RPMI8226 (cell line): ENCODE measurements around the gene MARS1.
"Not testable (repeated sequence)": the region's sequence is repeated elsewhere in the genome, so short reads cannot be mapped to it uniquely, and the experiment has no call there.

Experiments
- DNase-seq: peaks from one replicate; pipeline ENCODE4 v3.0.0-alpha.2; 2015

Gene MARS1

DNA sequence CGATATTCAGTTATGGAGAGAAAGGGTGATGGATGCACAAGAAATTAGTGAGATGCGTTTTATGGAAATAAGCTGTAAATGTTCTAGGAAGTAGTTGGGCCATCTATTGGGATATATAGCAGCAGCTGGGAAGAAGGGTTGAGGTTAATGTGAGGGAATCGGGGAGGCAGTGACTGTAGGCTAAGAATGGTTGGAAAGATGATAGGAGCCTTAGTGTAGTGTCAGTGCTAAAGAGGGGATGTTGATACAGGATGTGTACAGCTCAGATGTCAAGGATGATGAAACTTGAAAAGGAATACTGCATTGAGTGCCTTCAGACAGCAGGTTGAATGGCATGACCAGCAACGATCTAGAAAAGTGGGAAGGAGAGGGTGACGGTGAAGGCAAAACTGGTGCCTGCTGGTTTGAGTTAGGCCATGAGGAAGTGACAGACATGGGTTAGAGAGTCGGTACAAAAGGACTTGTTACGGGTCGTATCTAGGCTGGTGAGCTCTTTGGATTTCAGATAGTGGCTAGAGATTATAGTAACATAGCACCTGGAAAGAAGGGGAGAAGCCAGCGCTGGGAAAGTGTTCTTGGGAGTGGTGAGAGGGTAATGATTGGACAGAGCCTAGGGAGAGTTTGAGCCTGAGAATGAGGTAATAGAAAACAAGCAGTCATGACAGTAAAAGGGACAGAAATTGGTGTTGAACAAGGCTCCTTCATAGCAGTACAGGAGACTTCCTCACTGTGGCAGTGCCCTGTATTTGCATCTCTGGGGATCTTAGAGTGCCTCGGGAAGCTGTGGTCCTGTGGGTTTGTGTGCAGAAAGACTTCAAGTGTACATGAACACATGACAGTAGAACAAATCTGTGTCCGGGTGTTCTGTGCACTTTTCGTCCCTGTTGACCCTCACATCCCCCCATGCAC, 9.6 kb downstream of the MARS1 start:
- no peak for DNase-seq

DNA sequence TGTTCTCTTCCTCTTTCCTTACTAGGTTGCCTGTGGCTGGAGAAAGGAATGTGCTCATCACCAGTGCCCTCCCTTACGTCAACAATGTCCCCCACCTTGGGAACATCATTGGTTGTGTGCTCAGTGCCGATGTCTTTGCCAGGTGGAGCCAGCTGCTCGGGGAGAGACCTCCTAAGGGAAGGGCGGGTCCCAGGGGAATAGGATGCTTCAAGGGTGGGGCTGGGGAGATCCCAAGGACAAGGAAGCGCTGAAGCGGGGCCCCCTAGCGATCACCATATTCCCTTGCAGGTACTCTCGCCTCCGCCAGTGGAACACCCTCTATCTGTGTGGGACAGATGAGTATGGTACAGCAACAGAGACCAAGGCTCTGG, 10.2 kb downstream of the MARS1 start:
- no peak for DNase-seq

DNA sequence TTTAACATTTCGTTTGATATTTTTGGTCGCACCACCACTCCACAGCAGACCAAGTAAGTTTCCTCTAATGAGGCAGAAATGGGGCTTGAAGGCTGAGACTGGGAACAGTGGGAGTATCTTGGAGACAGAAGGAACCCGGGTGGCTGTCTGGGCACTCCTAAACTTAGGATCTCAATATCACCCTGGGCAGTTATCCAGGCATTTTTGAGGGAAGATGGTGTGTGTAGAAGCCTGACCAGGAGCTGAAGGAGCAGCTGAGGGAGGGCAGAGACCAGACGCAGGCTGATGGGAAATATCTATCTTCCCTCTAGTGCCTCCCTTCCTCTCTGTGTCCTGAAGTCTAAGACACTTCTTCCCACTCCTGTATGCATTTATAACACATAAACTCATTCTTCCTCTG, 10.7 kb downstream of the MARS1 start:
- DNase-seq: no peak

DNA sequence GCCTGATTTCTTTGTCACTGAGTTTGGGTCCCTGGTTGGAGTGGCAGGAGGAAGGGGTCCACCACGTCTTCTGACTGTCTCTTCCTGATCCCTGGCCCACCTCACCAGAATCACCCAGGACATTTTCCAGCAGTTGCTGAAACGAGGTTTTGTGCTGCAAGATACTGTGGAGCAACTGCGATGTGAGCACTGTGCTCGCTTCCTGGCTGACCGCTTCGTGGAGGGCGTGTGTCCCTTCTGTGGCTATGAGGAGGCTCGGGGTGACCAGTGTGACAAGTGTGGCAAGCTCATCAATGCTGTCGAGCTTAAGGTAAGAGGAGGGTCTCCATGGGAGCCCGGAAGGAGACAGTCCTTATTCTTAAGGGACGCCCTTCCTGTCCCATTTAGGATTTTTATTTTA, 12.3 kb downstream of the MARS1 start:
- DNase-seq: no peak

DNA sequence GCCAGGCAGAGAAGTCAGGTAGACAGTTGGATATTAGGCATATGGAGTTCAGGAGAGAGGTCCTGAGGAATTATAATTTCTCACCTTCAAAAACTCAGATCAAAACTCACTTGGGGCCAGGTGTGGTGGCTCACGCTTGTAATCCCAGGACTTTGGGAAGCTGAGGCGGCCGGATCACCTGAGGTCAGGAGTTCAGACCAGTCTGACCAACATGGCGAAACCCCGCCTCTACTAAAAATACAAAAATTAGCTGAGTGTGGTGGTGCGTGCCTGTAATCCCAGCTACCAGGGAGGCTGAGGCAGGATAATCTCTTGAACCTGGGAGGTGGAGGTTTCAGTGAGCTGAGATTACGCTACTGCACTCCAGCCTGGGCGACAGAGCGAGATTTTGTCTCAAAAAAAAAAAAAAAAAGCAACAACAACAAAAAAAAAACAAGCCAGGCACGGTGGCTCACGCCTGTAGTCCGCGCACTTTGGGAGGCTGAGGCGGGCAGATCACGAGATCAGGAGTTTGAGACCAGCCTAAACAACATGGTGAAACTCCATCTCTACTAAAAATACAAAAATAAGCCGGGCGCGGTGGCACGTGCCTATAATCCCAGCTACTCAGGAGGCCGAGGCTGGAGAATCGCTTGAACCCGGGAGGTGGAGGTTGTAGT, 14.6 kb downstream of the MARS1 start:
- not testable (repeated sequence) for DNase-seq

DNA sequence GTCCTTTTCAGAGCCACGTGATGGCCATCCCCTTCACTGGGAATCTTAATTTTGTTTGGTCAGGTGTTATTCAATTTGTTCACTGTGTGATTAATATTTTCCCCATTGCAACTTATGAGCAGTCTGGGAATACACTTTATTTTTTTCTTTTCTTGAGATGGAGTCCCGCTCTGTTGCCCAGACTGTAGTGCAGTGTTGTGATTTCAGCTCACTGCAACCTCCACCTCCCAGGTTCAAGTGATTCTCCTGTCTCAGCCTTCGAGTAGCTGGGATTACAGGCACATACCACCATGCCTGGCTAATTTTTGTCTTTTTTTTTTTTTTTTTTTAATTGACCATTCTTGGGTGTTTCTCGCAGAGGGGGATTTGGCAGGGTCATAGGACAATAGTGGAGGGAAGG, 18.7 kb downstream of the MARS1 start:
- DNase-seq: not testable (repeated sequence)

- not testable (repeated sequence) for DNase-seq
These were observed 19.9 kb downstream of the MARS1 start for GRCh38 chr12:57507796-57508195.

- no peak for DNase-seq
These were observed 23.3 kb downstream of the MARS1 start for GRCh38 chr12:57511161-57511560.

DNA sequence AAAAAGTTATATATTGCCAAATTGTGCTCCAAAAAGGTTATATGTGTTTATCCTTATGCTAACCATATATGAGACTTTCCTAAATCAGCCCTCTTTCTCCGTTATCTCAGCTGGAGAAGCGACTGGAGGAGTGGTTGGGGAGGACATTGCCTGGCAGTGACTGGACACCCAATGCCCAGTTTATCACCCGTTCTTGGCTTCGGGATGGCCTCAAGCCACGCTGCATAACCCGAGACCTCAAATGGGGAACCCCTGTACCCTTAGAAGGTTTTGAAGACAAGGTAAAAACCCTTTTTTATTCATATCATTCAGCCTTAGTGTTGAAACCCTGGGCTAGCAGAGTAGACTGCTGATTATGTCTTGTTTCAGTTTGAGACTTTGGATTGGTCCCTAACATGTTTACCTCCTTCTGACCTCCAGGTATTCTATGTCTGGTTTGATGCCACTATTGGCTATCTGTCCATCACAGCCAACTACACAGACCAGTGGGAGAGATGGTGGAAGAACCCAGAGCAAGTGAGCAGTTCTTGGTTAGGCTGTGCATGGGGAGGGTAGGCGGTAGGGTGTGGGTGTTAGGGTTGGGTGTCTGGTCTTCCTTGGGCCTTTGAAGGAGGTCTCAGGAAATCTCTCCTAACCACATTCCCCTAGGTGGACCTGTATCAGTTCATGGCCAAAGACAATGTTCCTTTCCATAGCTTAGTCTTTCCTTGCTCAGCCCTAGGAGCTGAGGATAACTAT, 23.9 kb downstream of the MARS1 start:
- no peak for DNase-seq

DNA sequence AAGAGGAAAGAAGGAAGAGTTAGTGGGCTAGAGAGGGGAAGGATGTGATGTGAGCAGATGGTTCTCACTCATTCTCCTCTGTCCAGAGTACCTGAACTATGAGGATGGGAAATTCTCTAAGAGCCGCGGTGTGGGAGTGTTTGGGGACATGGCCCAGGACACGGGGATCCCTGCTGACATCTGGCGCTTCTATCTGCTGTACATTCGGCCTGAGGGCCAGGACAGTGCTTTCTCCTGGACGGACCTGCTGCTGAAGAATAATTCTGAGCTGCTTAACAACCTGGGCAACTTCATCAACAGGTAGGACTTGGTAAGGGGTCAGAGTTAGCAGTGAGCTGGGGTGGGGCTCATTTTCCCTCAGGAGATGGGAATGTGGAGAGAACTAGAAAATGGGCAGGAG, 24.8 kb downstream of the MARS1 start:
- DNase-seq: no peak

GRCh38 chr12:57513266-57513665, 25.4 kb downstream of the MARS1 start:
- DNase-seq: no peak

DNA sequence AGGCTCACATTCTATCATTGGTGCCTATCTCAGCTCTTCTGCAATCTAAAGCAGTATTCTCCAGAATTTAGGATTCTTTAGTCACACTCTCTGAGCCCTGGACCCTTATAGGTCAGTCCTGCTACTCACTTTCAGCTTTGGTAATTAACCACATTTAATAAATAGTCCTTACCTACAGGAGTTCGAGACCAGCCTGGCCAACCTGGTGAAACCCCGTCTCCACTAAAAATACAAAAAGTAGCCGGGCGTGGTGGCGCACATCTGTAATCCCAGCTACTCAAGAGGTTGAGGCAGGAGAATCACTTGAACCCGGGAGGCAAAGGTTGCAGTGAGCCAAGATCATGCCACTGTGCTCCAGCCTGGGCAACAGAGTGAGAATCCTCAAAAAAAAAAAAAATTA, 25.8 kb downstream of the MARS1 start:
- not testable (repeated sequence) for DNase-seq

DNA sequence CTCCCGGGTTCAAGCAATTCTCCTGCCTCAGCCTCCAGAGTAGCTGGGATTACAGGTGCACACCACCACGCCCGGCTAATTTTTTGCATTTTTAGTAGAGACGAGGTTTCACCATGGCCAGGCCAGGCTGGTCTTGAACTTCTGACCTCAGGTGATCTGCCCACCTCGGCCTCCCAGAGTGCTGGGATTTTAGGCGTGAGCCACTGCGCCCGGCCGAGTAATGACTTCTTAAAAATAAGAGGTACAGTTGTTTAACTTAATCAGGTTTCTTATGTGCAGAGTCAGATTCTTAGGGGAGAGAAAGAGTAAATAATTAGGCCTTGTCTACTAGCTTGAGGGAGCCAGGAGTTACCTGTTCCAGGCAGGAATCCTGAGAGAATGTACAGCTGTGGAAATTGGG, 26.4 kb downstream of the MARS1 start:
- not testable (repeated sequence) for DNase-seq

DNA sequence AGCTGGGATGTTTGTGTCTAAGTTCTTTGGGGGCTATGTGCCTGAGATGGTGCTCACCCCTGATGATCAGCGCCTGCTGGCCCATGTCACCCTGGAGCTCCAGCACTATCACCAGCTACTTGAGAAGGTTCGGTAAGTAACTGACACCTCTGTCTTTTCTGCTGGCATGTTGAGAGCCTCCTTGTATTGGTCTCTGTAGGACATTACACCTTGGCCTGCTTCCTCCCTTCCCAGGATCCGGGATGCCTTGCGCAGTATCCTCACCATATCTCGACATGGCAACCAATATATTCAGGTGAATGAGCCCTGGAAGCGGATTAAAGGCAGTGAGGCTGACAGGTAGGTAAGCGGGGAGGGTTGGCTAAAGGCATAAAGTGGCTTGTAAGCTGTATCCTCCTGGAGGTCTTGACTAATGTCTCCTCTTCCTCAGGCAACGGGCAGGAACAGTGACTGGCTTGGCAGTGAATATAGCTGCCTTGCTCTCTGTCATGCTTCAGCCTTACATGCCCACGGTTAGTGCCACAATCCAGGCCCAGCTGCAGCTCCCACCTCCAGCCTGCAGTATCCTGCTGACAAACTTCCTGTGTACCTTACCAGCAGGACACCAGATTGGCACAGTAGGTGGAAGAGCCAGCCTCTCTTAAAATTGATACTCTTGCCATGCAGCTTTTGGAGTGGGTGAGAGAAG, 27.0 kb downstream of the MARS1 start:
- no peak for DNase-seq

DNA sequence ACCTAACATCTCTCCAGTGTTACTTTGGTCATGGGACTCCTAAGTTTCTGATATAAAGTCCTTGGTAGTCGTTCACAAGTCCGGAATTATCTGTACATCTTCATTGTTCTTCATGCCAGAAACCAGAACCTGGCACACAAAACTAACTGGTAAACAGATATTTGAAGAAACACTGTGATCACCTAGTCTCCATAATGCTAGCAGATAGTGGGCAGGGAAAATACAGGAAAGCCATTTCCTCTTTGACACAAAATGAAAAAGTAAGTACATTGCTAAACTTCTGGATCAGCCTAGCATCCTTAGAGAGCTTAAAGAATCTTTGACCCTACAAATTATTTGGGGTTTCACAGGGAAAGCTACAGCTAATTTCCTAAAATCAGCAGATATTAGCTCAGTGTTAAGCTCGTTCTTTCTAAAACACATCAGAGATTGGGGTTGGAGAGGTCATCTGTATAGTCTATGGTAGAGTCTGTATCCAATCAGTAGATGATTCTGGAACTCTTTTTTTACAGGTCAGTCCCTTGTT, 27.6 kb downstream of the MARS1 start:
- DNase-seq: no peak

DNA sequence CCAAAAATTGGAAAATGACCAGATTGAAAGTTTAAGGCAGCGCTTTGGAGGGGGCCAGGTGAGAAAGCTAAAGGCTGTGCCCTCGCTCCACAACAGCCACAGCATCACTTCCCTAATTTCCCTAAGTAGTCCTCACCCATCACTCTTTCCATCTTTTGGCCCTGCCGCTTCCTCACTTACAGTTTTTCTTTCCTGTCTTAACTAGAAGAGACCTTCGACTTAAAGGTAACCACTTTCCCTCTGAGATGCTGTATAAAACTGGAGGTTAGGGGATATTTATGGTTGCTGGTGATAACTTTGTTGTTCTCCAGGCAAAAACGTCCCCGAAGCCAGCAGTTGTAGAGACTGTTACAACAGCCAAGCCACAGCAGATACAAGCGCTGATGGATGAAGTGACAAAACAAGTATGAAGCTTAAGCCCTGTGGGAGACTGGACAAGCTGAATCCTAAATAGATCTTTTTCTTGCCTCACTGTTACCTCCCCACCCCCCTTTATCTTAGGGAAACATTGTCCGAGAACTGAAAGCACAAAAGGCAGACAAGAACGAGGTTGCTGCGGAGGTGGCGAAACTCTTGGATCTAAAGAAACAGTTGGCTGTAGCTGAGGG, 28.2 kb downstream of the MARS1 start:
- DNase-seq: no peak

DNA sequence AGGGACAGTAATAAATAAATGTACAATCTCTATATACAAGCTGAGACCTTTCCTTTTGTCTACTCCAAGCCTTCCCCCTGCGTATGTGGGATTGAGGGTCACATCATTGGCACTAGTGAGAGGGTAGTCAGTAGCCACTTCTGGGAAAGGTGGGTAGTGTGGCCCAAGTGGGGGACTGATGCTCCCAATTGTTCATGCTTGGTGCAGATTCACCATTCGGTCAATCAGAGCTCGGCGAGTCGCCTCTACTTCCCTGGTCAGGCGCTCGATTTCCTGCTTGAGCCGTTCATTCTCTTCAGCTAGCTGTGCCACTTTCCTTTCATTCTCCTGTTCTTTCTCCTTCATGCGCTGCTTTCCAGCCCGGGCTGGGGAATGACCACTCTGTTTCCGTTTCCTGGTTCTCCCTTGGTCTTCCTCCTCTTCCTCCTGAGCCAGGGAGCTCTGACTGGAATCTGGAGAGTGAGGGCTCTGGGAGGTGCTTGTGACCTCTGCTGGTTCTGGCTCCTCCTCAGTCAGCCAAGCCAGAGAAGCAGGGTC, 28.8 kb downstream of the MARS1 start:
- no peak for DNase-seq

DNA sequence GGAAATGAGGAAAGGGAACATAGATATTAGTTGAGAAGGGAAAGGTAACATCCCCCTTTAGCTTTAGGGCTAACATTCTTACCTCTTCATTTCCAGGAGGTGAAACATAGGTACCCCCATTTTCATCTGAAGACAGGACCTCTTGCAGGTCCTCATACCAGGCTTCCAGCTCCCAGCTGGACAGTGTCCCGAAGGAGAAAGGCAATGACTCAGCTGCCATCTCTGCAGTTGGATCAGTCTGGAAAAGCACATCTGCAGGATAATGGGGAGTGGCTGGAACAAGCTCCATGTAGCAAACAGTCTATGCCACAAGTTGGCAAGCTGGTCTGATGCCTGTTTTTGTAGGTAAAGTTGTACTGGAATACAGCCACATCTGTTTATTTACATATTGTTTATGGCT, 29.3 kb downstream of the MARS1 start:
- no peak for DNase-seq

- DNase-seq: not testable (repeated sequence)
These were observed 29.9 kb downstream of the MARS1 start for GRCh38 chr12:57517718-57518117.

DNA sequence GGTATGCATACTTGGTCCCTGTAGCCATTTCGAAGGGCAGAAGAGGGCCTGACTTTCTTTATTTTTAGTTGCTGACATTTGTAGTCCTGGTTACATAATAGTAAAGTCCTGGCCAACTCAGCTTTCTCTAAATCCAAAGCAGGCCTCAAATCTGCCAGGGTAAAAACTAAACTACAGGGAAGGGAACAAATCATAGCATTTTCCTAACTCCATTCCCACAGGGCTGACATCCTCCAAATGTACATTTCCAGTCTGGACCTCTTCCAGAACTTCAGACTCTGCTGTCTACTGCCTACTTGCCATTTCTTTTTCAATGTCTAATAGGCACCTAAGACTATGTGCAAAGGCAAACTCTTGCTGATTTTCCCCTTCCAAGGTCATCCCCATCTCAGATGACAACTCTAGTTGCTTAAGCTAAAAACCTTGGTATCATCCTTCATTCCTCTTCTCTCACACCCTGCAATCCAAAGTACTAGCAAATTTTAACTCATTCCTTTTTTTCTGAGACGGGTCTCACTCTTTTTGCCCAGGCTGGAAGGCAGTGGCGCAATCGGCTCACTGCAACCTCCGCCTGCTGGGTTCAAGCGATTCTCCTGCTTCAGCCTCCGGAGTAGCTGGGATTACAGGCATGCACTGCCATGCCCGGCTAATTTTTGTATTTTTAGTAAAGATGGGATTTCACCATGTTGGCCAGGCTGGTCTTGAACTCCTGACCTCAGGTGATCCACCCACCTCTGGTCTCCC, 30.5 kb downstream of the MARS1 start:
- no peak for DNase-seq
